MM.1S (cell line): ENCODE results near the gene FOXK1.

Experiments used
- DNase-seq: peaks from one replicate; pipeline ENCODE4 v3.0.0-alpha.2; 2015
- H2AFZ ChIP-seq: fragments of 300-600 bp; sonication (generic); 2 replicates; pipeline ENCODE4 v1.6.0; 2016; ENCODE audit warnings: antibody characterized with exemption, low read length
- H3F3A ChIP-seq: fragments of 300-600 bp; sonication (generic); 2 replicates; pipeline ENCODE4 v1.6.1; 2016; ENCODE audit warnings: mild to moderate bottlenecking, antibody characterized with exemption, low read length, moderate library complexity, mixed read lengths; ENCODE audit not compliant: insufficient read depth
- H3K27ac ChIP-seq: fragments of 300-600 bp; sonication (generic); 2 replicates; pipeline ENCODE4 v1.5.1; 2016; ENCODE audit warnings: mild to moderate bottlenecking, low read length
- H3K27me3 ChIP-seq: fragments of 300-600 bp; sonication (generic); replicated peaks from 2 replicates; pipeline ENCODE4 v1.6.0; 2016; ENCODE audit warnings: low read length; ENCODE audit not compliant: insufficient read depth
- H3K36me3 ChIP-seq: fragments of 300-600 bp; sonication (generic); replicated peaks from 2 replicates; pipeline ENCODE4 v1.6.1; 2016; ENCODE audit warnings: mild to moderate bottlenecking, low read length, mixed read lengths; ENCODE audit not compliant: insufficient read depth
- H3K4me1 ChIP-seq: fragments of 300-600 bp; sonication (generic); 2 replicates; pipeline ENCODE4 v1.6.1; 2016; ENCODE audit warnings: low read length, mixed read lengths
- H3K4me2 ChIP-seq: fragments of 300-600 bp; sonication (generic); 2 replicates; pipeline ENCODE4 v1.6.0; 2016; ENCODE audit warnings: low read depth, low read length
- H3K4me3 ChIP-seq: fragments of 300-600 bp; sonication (generic); 2 replicates; pipeline ENCODE4 v1.5.1; 2016; ENCODE audit warnings: low read length, mixed read lengths
- H3K79me2 ChIP-seq: fragments of 300-600 bp; sonication (generic); 2 replicates; pipeline ENCODE4 v1.6.1; 2016; ENCODE audit warnings: mixed run types, low read length, mixed read lengths
- H3K9ac ChIP-seq: fragments of 300-600 bp; sonication (generic); 2 replicates; pipeline ENCODE4 v1.6.1; 2016; ENCODE audit warnings: low read length, mixed read lengths
- H3K9me2 ChIP-seq: fragments of 300-600 bp; sonication (generic); replicated peaks from 2 replicates; pipeline ENCODE4 v1.6.1; 2016; ENCODE audit warnings: mild to moderate bottlenecking, low read length, mixed read lengths; ENCODE audit not compliant: insufficient read depth
- H3K9me3 ChIP-seq: fragments of 300-600 bp; sonication (generic); replicated peaks from 2 replicates; pipeline ENCODE4 v1.6.1; 2016; ENCODE audit warnings: mild to moderate bottlenecking, low read length, mixed read lengths; ENCODE audit not compliant: insufficient read depth
- H4K20me1 ChIP-seq: fragments of 300-600 bp; sonication (generic); 2 replicates; pipeline ENCODE4 v1.6.1; 2016; ENCODE audit warnings: mild to moderate bottlenecking, low read length, moderate library complexity, mixed read lengths; ENCODE audit not compliant: insufficient read depth
- CTCF ChIP-seq: fragments of 300-600 bp; sonication (generic); IDR thresholded peaks from 2 replicates; pipeline ENCODE4 v1.5.1; 2016; ENCODE audit warnings: antibody characterized with exemption, low read length, mixed read lengths
- EZH2 ChIP-seq: fragments of 300-600 bp; sonication (generic); optimal IDR thresholded peaks from 2 replicates; pipeline ENCODE3; 2017; ENCODE audit warnings: low read depth, mild to moderate bottlenecking, antibody characterized with exemption, low read length, mixed read lengths
- EZH2phosphoT487 ChIP-seq: fragments of 300-600 bp; sonication (generic); IDR thresholded peaks from 2 replicates; pipeline ENCODE4 v1.6.1; 2018; ENCODE audit warnings: antibody characterized with exemption, low read length

FOXK1 gene

GRCh38 chr7:4762121-4763055, 80.3 kb downstream of the FOXK1 start:
- Histone ChIP-seq H3K9ac (no peak overlapping the region), H3K79me2 (no peaks in the 10 kb centered on the region), H3K4me3 (no peak overlapping the region), H3F3A (no peaks in the 10 kb centered on the region), H3K27ac (no peak overlapping the region), H3K4me1 (no peaks in the 10 kb centered on the region), H3K27me3 (no peaks in the 10 kb centered on the region), H4K20me1 (no peaks in the 10 kb centered on the region), H3K4me2 (no peak overlapping the region), H2AFZ (no peak overlapping the region), H3K36me3 (no peaks in the 10 kb centered on the region), H3K9me2 (no peaks in the 10 kb centered on the region), H3K9me3 (no peaks in the 10 kb centered on the region)
- DNase-seq: no peak
- TF ChIP-seq EZH2phosphoT487 (no peak), CTCF (no peak), EZH2 (no peak)

- H3K79me2 ChIP-seq: no peaks in the 10 kb centered on the region
- no peak overlapping the region for H3K9ac ChIP-seq
- TF ChIP-seq EZH2 (no peak), EZH2phosphoT487 (no peak), CTCF (no peak)
- no peaks in the 10 kb centered on the region for H3K9me2 ChIP-seq
- no peaks in the 10 kb centered on the region for H3K36me3 ChIP-seq
- no peak overlapping the region for H3K27ac ChIP-seq
- H3K4me1 ChIP-seq: no peaks in the 10 kb centered on the region
- no peaks in the 10 kb centered on the region for H3F3A ChIP-seq
- no peak overlapping the region for H3K4me3 ChIP-seq
- no peaks in the 10 kb centered on the region for H3K27me3 ChIP-seq
- no peak overlapping the region for H2AFZ ChIP-seq
- DNase-seq: no peak
- no peaks in the 10 kb centered on the region for H4K20me1 ChIP-seq
- no peak overlapping the region for H3K4me2 ChIP-seq
- no peaks in the 10 kb centered on the region for H3K9me3 ChIP-seq
Measured at GRCh38 chr7:4763091-4763793, 81.1 kb downstream of the FOXK1 start.

GRCh38 chr7:4763794-4764185, 81.7 kb downstream of the FOXK1 start:
- Histone ChIP-seq H3K9ac (no peak overlapping the region), H3K4me1 (no peaks in the 10 kb centered on the region)

More at GRCh38 chr7:4763794-4764185, 81.7 kb downstream of the FOXK1 start:
- no peaks in the 10 kb centered on the region for H3K27me3 ChIP-seq
- no peaks in the 10 kb centered on the region for H3K36me3 ChIP-seq
- H3K4me2 ChIP-seq: no peak overlapping the region
- H2AFZ ChIP-seq: no peak overlapping the region
- no peaks in the 10 kb centered on the region for H3F3A ChIP-seq
- H4K20me1 ChIP-seq: no peaks in the 10 kb centered on the region
- TF ChIP-seq EZH2: no peak
- no peak for TF ChIP-seq EZH2phosphoT487
- no peak for TF ChIP-seq CTCF
- DNase-seq: no peak
- no peaks in the 10 kb centered on the region for H3K79me2 ChIP-seq
- no peaks in the 10 kb centered on the region for H3K9me2 ChIP-seq
- H3K27ac ChIP-seq: no peak overlapping the region
- no peak overlapping the region for H3K4me3 ChIP-seq
- H3K9me3 ChIP-seq: no peaks in the 10 kb centered on the region
